GM23248 (cell line): ENCODE results near the gene PPP2R5C. TPM values are rescaled to one million over a fixed set of nuclear protein-coding genes. Genes with fewer than 3 reads are reported as not detected.

ENCODE experiments used
- DNase-seq: peaks from one replicate; pipeline ENCODE4 v3.0.0-alpha.2; 2015
- H2AFZ ChIP-seq: fragments of 200-600 bp; sonication (generic); 2 replicates; pipeline ENCODE4 v1.6.1; 2016; ENCODE audit warnings: antibody characterized with exemption
- H3F3A ChIP-seq: fragments of 200-600 bp; sonication (generic); 2 replicates; pipeline ENCODE4 v1.6.1; 2016; ENCODE audit warnings: mild to moderate bottlenecking, antibody characterized with exemption, mixed run types; ENCODE audit not compliant: insufficient read depth
- H3K27ac ChIP-seq: fragments of 200-600 bp; sonication (generic); 2 replicates; pipeline ENCODE4 v1.5.1; 2016; ENCODE audit warnings: mild to moderate bottlenecking
- H3K27me3 ChIP-seq: fragments of 200-600 bp; sonication (generic); replicated peaks from 2 replicates; pipeline ENCODE4 v1.6.1; 2016; ENCODE audit warnings: mild to moderate bottlenecking; ENCODE audit not compliant: insufficient read depth
- H3K36me3 ChIP-seq: fragments of 200-600 bp; sonication (generic); 2 replicates; pipeline ENCODE4 v1.6.1; 2016; ENCODE audit warnings: low read depth, mild to moderate bottlenecking
- H3K4me1 ChIP-seq: fragments of 200-600 bp; sonication (generic); 2 replicates; pipeline ENCODE4 v1.6.1; 2016; ENCODE audit warnings: mild to moderate bottlenecking; ENCODE audit not compliant: insufficient read depth
- H3K4me2 ChIP-seq: fragments of 200-600 bp; sonication (generic); one replicate; pipeline ENCODE4 v1.6.1; 2016; ENCODE audit warnings: mild to moderate bottlenecking; ENCODE audit not compliant: unreplicated experiment
- H3K4me3 ChIP-seq: fragments of 200-600 bp; sonication (generic); 2 replicates; pipeline ENCODE4 v1.5.1; 2016; ENCODE audit warnings: mild to moderate bottlenecking
- H3K79me2 ChIP-seq: fragments of 200-600 bp; sonication (generic); 2 replicates; pipeline ENCODE4 v1.6.1; 2016; ENCODE audit warnings: mild to moderate bottlenecking; ENCODE audit not compliant: insufficient read depth
- H3K9ac ChIP-seq: fragments of 200-600 bp; sonication (generic); 2 replicates; pipeline ENCODE4 v1.6.1; 2016; ENCODE audit warnings: mild to moderate bottlenecking
- H3K9me2 ChIP-seq: fragments of 200-600 bp; sonication (generic); 2 replicates; pipeline ENCODE4 v1.6.1; 2016; ENCODE audit warnings: mixed run types, mild to moderate bottlenecking, moderate library complexity; ENCODE audit not compliant: insufficient read depth
- H3K9me3 ChIP-seq: fragments of 200-600 bp; sonication (generic); one replicate; pipeline ENCODE4 v1.6.1; 2017; ENCODE audit warnings: low read depth
- H4K20me1 ChIP-seq: fragments of 200-600 bp; sonication (generic); 2 replicates; pipeline ENCODE4 v1.6.0; 2016; ENCODE audit not compliant: insufficient read depth
- EZH2 ChIP-seq: fragments of 200-600 bp; sonication (generic); IDR thresholded peaks from 2 replicates; pipeline ENCODE4 v1.6.1; 2018; ENCODE audit warnings: antibody characterized with exemption, mild to moderate bottlenecking; ENCODE audit not compliant: insufficient read depth, poor library complexity, severe bottlenecking
- EZH2phosphoT487 ChIP-seq: fragments of 200-600 bp; sonication (generic); IDR thresholded peaks from 2 replicates; pipeline ENCODE4 v1.6.1; 2018; ENCODE audit warnings: antibody characterized with exemption, moderate library complexity, mild to moderate bottlenecking, low read depth; ENCODE audit not compliant: insufficient read depth
- WGBS, 2 experiments: methylation state at CpG; one replicate each; pipeline ENCODE4 v1.1.6; 2015 to 2017; ENCODE audit warnings: low lambda C conversion rate in 2 of 2, low coverage in 1 of 2; ENCODE audit errors: missing lambda C conversion rate in 2 of 2; 5-methylcytosine and 5-hydroxymethylcytosine counted together
- in situ Hi-C: fragments of 300-500 bp; cut with MboI; formaldehyde crosslinking; loops from 2 replicates; pipeline ENCODE4 v1.15.0; 2020
- polyA plus RNA-seq: library from polyadenylated mRNA; unstranded; fragments of >200 nt; fragmentation: Nextera tagmentation; extraction: Ambion mirVana; gene quantifications from 2 replicates; pipeline ENCODE4 v1.2.1, GENCODE V29; 2016
- total RNA-seq: library from RNA; depleted of rRNA; stranded (reverse); fragments of >200 nt; shearing (Covaris generic); gene quantifications from 2 replicates; pipeline ENCODE4 v1.2.3, GENCODE V29; 2014

The PPP2R5C gene
- total and polyA plus RNA-seq, 2 experiments from 2014 or later, result 76.3 to 77.9 TPM

- peak overlapping the region; percentile 34; the same call in 1 of the 2 replicates for H3K27ac ChIP-seq
- in situ Hi-C loops, result loop anchor here (25.0 kb wide), 1 partner anchor 349 kb away; the partner anchor contains the start of genes MOK and ZNF839
- no peaks in the 10 kb centered on the region for H3K9me3 ChIP-seq
These were observed 201.5 kb downstream of the PPP2R5C start for GRCh38 chr14:101963052-101963451.

GRCh38 chr14:101963656-101964296 lies 202.3 kb downstream of the PPP2R5C start:
- Histone ChIP-seq H3K9ac (0 out of 2 replicates have a peak overlapping the region, but pooled peaks have one; percentile 26), H4K20me1 (no peaks in the 10 kb centered on the region), H3K4me1 (peaks cover 40% of the 10 kb centered on the region), H2AFZ (peak overlapping the region; percentile 89), H3K9me2 (no peaks in the 10 kb centered on the region), H3K27me3 (no peaks in the 10 kb centered on the region), H3K9me3 (no peaks in the 10 kb centered on the region), H3K4me2 (peak overlapping the region; percentile 78), H3K27ac (no peak overlapping the region), H3K36me3 (peaks cover 4% of the 10 kb centered on the region; the same call in 1 of the 2 replicates), H3K79me2 (peaks cover 44% of the 10 kb centered on the region), H3K4me3 (peak overlapping the region; percentile 95), H3F3A (peaks cover 24% of the 10 kb centered on the region)
- no peak for DNase-seq
- in situ Hi-C loops, result loop anchor here (25.0 kb wide), 1 partner anchor 349 kb away; the partner anchor contains the start of genes MOK and ZNF839
- WGBS, 2 experiments, result 33 to 40% methylated on average over 20 of the region's 20 CpGs
- TF ChIP-seq EZH2 (no peak), EZH2phosphoT487 (no peak)

More at GRCh38 chr14:101963052-101963451, 201.5 kb downstream of the PPP2R5C start:
- TF ChIP-seq EZH2phosphoT487, result no peak
- TF ChIP-seq EZH2, result no peak
- Histone ChIP-seq H3K36me3 (no peaks in the 10 kb centered on the region), H3K9ac (no peak overlapping the region), H3K4me2 (no peak overlapping the region), H3K27me3 (no peaks in the 10 kb centered on the region), H3K4me3 (no peak overlapping the region), H3K4me1 (peaks cover 38% of the 10 kb centered on the region), H2AFZ (0 out of 2 replicates have a peak overlapping the region, but pooled peaks have one; percentile 5), H4K20me1 (no peaks in the 10 kb centered on the region), H3F3A (peaks cover 24% of the 10 kb centered on the region), H3K79me2 (peaks cover 36% of the 10 kb centered on the region), H3K9me2 (no peaks in the 10 kb centered on the region)
- DNase-seq, result no peak
- WGBS, 2 experiments, result 70 to 75% methylated on average over 5 of the region's 5 CpGs

GRCh38 chr14:101964297-101965180 lies 203.0 kb downstream of the PPP2R5C start, which contains the start of gene DYNC1H1:
TSS of gene DYNC1H1 (plus strand) at chr14:101964573. CDS start at chr14:101964692, 119 bp downstream.
- H3K4me1 ChIP-seq, result peaks cover 40% of the 10 kb centered on the region
- H3K9me2 ChIP-seq, result no peaks in the 10 kb centered on the region
- H4K20me1 ChIP-seq, result no peaks in the 10 kb centered on the region
- H3K9ac ChIP-seq, result peak within 1 kb of the TSS; percentile 95
- H3K27ac ChIP-seq, result peak within 1 kb of the TSS; percentile 84
- H3K79me2 ChIP-seq, result peaks cover 51% of the 10 kb centered on the region
- H2AFZ ChIP-seq, result peak within 1 kb of the TSS; percentile 89
- in situ Hi-C loops, result loop anchor here (25.0 kb wide), 1 partner anchor 348 kb away; the partner anchor contains the start of genes MOK and ZNF839
- no peaks in the 10 kb centered on the region for H3K27me3 ChIP-seq
- no peaks in the 10 kb centered on the region for H3K9me3 ChIP-seq
- peak within 1 kb of the TSS; percentile 95 for H3K4me3 ChIP-seq
- peak; percentile 97 for DNase-seq
- TF ChIP-seq EZH2phosphoT487, result no peak
- no peak for TF ChIP-seq EZH2
- peak within 1 kb of the TSS; percentile 92 for H3K4me2 ChIP-seq
- H3K36me3 ChIP-seq, result peaks cover 8% of the 10 kb centered on the region; the same call in 1 of the 2 replicates
- WGBS, 2 experiments, result 1% methylated on average over 65 to 104 of the region's 115 CpGs
- peaks cover 27% of the 10 kb centered on the region for H3F3A ChIP-seq

- Histone ChIP-seq H3K4me1 (peaks cover 43% of the 10 kb centered on the region), H3K79me2 (peaks cover 58% of the 10 kb centered on the region), H3K9me3 (no peaks in the 10 kb centered on the region), H3K4me2 (peak overlapping the region; percentile 92), H3K27ac (peak overlapping the region; percentile 84), H3K27me3 (no peaks in the 10 kb centered on the region), H3K9ac (peak overlapping the region; percentile 95), H3K36me3 (peaks cover 14% of the 10 kb centered on the region; the same call in 1 of the 2 replicates), H2AFZ (peak overlapping the region; percentile 4; the same call in 1 of the 2 replicates), H3K9me2 (no peaks in the 10 kb centered on the region), H3F3A (peaks cover 33% of the 10 kb centered on the region), H4K20me1 (no peaks in the 10 kb centered on the region), H3K4me3 (peak overlapping the region; percentile 95)
- TF ChIP-seq EZH2, result no peak
- TF ChIP-seq EZH2phosphoT487, result no peak
- in situ Hi-C loops, result loop anchor here (25.0 kb wide), 1 partner anchor 347 kb away; the partner anchor contains the start of genes MOK and ZNF839
- WGBS, 2 experiments, result 1 to 2% methylated on average over 22 to 25 of the region's 28 CpGs
- DNase-seq, result peak; percentile 83
These were observed 203.7 kb downstream of the PPP2R5C start for GRCh38 chr14:101965181-101965544.
